Measurements from ENCODE around the gene CD44. TPM values are rescaled to one million over a fixed set of nuclear protein-coding genes. Genes with fewer than 3 reads are reported as not detected.

The CD44 gene
- total RNA-seq, 1 donor from 2014 or later, result 4.1 TPM

- no peak for DNase-seq (ENCODE audit: low spot score in 2 of 2)
- no peak for FAIRE-seq
Measured at GRCh38 chr11:35277827-35278226, 138.9 kb downstream of the CD44 start.

GRCh38 chr11:35280727-35281126, 141.8 kb downstream of the CD44 start:
- FAIRE-seq (no peak), DNase-seq (ENCODE audit: low spot score in 2 of 2) (no peak)

DNA sequence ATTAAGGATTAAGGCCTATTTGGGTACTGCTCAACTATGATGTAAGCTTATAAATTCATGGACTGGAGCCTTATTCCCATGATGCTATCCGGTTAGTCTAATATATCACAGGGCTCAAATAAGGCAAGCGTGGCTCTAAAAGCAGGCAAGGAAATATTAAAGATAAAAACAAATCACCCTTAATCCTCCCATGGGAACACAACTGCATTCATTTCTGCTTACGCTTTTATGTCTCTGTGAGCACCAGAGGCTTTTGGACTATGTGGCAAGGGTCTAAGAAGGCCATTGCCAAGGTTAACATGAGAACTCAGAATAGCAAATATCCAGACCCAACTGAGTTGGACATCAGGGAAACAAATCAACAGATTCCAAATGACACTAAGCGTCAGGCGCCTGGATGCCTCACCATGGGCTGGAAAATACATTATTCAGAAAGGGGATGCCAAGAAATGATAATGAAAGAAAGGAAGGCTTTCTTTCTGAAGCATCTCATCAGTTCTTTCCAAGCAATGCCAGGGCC, 142.3 kb downstream of the CD44 start:
- FAIRE-seq (no peak), DNase-seq (ENCODE audit: low spot score in 2 of 2) (no peak)

Other genes with a start within 250 kb of the CD44 start
- 37.9 TPM for gene APIP, start 222.8 kb upstream of the CD44 start, total RNA-seq
- 46.1 TPM for gene PDHX, start 222.6 kb upstream of the CD44 start, total RNA-seq

All from frontal cortex (tissue), 4 donors.